ENCODE measurements around the gene MKNK2. TPM values are rescaled to one million over a fixed set of nuclear protein-coding genes. Genes with fewer than 3 reads are reported as not detected.

The MKNK2 gene
- total RNA-seq, 4 donors from 2014 or later, result 224 to 367 (median 251) TPM

DNA sequence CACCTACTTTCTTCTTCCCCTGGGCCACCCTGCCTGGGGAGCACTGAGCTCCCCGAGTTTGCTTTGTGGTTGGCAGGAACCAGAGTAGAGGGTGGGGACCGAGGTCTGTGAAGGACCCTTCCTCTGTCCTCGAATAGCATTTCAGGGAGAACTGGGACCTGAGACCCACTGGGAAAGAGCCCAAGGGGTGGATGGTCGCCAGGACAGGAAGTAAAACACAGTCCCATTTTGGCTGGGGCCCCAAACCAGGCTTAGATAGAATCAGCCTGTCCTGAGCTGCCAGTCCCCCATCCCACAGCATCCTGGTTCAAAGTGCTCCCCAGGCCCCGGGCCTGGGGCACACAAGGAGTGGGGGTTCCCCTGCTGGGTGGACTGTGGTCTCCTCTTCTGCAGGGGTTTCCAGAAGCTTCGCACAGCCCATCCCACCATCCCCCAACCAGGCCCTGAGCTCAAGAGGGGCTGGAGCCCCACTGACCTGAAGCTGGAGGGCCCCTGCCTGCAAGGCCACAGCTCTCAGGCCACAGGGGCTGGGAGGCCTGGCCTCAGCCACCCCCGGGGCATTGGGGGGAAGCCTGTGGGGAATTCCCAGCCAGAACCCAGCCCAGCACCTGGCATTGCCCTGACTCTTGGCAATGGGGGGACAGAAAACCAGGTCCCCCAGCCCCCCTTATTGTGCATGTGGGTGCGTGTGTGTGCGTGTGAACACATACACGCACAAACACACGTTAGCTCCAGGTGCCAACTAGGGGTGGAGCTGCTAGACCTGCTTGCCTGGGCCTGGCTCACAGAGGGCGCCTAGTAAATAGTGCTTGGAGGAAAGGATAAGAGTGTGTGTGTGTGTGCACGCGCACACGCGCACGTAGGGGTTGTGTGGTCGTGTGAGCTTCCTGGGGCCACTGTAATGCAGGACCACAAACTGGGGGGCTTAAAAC is 995 bp upstream of the MKNK2 start:
- intact Hi-C loops (cut with DNase I; ENCODE audit: low total_unique reads), result no loop called here
- WGBS, 2 donors, result 34 to 35% methylated on average over 16 of the region's 18 CpGs
- peak in 1 of 2 donors; percentile 91 for DNase-seq (ENCODE audit: low spot score in 2 of 2)
- TF ChIP-seq POLR2A (IDR thresholded peaks at IDR 0.05), result no peak
- TF ChIP-seq, protein P1, sequence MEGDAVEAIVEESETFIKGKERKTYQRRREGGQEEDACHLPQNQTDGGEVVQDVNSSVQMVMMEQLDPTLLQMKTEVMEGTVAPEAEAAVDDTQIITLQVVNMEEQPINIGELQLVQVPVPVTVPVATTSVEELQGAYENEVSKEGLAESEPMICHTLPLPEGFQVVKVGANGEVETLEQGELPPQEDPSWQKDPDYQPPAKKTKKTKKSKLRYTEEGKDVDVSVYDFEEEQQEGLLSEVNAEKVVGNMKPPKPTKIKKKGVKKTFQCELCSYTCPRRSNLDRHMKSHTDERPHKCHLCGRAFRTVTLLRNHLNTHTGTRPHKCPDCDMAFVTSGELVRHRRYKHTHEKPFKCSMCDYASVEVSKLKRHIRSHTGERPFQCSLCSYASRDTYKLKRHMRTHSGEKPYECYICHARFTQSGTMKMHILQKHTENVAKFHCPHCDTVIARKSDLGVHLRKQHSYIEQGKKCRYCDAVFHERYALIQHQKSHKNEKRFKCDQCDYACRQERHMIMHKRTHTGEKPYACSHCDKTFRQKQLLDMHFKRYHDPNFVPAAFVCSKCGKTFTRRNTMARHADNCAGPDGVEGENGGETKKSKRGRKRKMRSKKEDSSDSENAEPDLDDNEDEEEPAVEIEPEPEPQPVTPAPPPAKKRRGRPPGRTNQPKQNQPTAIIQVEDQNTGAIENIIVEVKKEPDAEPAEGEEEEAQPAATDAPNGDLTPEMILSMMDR (IDR thresholded peaks at IDR 0.05), result no peak
- no peak overlapping the region for H3K4me3 ChIP-seq (ENCODE audit: low read depth, poor library complexity, severe bottlenecking)

GRCh38 chr19:2050349-2050990 is 574 bp downstream of the MKNK2 start:
- 0% methylated on average over 8 to 13 of the region's 49 CpGs for WGBS, 2 donors
- no peak for DNase-seq (ENCODE audit: low spot score in 2 of 2)
- peak overlapping the region; percentile 88 for H3K4me3 ChIP-seq (ENCODE audit: low read depth, poor library complexity, severe bottlenecking)
- intact Hi-C loops (cut with DNase I; ENCODE audit: low total_unique reads), result no loop called here
- TF ChIP-seq, protein P1 (IDR thresholded peaks at IDR 0.05), result no peak

DNA sequence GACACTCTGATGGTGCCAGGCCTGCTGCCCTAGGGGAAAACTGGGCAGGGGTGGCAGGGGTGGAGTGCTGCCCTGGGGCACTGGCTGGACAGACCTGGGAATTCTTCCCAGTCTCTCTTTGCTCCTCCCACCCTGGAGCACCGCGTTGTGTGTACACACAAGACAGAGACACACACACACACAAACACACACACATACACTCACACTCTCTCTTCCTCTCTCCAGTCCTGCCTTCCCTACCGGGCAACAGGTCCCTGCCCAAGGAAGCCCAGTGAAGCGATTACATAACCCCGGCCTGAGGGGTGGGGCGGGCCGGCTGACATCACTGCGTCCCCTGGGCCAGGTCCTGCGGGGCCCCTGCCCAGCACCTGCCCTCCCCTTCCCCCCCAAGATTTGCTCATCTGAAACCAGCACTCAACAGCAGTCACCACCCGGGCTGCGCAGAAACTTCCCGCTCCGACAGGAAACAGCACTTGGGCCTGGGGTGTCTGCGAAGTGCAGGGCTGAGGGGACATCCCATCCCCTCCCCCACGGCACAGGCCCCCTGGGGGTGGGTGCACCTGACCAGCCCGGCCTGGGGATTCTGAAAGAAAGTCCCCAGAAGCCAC is 1.2 kb downstream of the MKNK2 start:
- TF ChIP-seq, protein P1 (IDR thresholded peaks at IDR 0.05), result no peak
- no peak for TF ChIP-seq POLR2A (IDR thresholded peaks at IDR 0.05)
- DNase-seq (ENCODE audit: low spot score in 2 of 2), result peak; percentile 74 to 96
- peak overlapping the region; percentile 88 for H3K4me3 ChIP-seq (ENCODE audit: low read depth, poor library complexity, severe bottlenecking)
- intact Hi-C loops (cut with DNase I; ENCODE audit: low total_unique reads), result no loop called here
- 0 to 1% methylated on average over 11 to 15 of the region's 16 CpGs for WGBS, 2 donors

- intact Hi-C loops (cut with DNase I; ENCODE audit: low total_unique reads), result no loop called here
- peak overlapping the region; percentile 88 for H3K4me3 ChIP-seq (ENCODE audit: low read depth, poor library complexity, severe bottlenecking)
- no peak for TF ChIP-seq POLR2A (IDR thresholded peaks at IDR 0.05)
- TF ChIP-seq, protein P1 (IDR thresholded peaks at IDR 0.05), result no peak
- DNase-seq (ENCODE audit: low spot score in 2 of 2), result no peak
- 35 to 38% methylated on average over 16 to 23 of the region's 27 CpGs for WGBS, 2 donors
These were observed 1.9 kb downstream of the MKNK2 start for GRCh38 chr19:2048959-2049740.

Data from lower leg skin (tissue), 4 donors.